Activated CD8-positive, alpha-beta memory T cell treated with anti-CD3 and anti-CD28 coated beads, Interleukin-2, amount 50 U/mL, for 24 hours (primary cell): Measurements from ENCODE around the gene POM121C.
A peak's percentile ranks its signal among the peaks of the same experiment; 100 is the strongest.
"Not testable (repeated sequence)": the region's sequence is repeated elsewhere in the genome, so short reads cannot be mapped to it uniquely, and the experiment has no call there.

Source experiments
- DNase-seq: peaks from one replicate; pipeline ENCODE4 v3.0.0-alpha.2; 2020; ENCODE audit errors: extremely low read depth

POM121C gene

DNA sequence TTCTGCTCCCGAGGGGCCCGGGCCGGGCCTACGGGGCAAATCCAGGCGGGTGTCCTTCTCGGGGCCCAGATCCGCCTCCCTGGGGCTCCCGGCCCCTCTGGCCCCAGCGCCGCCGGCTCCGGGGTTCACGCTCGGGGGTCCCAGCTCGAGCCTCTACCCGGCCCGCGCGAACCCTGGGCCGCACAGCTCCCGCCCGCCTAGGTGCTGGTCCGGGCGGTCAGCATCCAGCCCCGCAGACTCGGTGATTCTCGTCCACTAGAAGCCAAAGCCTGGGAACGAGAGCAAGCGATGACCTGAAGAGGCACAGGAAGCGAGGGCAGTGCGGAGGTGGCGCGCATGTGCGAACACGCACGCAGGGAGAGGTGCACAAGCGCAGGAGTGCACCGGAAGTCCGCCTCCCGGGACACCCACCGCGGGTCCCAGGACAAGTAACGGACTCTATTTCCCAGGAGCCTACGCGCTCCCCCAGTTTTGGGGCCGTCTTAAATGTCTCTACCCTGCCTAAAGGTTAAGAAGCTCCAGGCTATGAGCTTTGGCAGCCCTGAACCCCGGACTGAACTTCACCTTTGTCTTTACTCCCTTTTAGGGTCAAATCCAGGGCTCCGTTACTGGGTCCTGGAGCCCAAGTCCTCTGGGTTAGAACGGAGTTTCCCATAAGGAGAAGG lies at the start of gene POM121C:
TSS of gene POM121C (minus strand) at position 321 of the 665 bp plus-strand sequence. CDS start 44,803 bp downstream, outside the sequence.
- DNase-seq = peak; percentile 78

DNA sequence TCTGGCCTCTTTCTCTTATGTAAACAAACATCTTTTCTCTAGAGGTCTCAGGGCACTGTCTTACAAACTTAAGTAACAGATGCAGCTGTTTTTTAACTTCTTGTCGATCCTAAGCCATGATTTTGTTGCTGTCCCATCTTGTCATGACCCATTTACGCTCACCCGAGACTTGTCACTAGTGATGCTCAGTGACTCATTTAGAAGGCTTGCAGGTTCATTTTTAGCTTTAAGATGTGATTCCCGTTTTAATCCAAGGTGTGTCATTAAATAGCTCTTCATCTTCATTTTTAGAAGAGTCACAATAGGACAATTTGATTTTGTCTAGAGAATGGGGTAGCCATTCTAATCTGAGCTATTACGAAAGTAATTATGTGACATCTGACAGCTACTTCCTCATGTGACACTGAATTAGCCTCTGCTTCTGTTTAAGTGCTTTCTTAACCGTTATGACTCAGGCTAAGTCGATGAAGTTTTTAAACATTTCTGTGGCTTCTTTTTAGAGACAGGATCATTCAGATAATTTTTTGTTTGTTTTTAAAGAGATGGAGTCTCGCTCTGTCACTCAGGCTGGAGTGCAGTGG lies 48.7 kb upstream of the POM121C start:
- no peak for DNase-seq

DNA sequence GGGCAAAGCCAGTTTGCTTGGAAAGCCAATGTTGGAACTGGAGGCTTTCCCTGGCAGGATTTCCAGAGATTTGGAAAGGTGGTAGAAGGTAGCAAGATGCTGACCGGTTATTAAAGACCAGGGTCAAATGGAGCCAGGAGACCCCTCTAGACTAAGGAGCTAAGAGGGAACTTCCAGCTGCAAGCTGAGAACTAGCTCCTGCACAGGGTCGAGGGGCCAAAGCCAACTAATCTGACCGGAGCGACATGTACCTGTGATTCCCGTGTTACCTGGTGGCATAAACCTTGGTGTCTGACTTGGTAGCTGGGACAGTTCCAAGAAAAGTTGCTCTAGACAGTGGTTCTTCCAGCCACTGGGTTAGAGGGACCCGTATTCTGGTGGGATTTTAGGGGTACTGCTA lies 47.8 kb upstream of the POM121C start:
- DNase-seq = no peak

DNA sequence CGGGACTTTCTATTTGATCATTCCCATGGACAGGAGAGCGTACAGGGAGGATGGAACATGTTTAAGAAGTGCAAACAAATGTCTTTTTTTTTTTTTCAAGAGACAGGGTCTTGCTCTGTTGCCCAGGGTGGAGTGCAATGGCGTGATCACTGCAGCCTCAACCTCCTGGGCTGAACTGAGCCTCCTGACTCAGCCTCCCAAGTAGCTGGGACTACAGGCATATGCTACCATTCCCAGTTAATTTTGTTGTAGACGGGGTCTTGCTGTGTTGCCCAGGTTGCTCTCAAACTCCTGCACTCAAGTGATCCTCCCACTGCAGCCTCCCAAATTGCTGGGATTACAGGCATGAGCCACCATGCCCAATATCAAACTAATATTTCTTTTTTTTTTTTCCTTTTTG lies 46.5 kb upstream of the POM121C start:
- DNase-seq = no peak

DNA sequence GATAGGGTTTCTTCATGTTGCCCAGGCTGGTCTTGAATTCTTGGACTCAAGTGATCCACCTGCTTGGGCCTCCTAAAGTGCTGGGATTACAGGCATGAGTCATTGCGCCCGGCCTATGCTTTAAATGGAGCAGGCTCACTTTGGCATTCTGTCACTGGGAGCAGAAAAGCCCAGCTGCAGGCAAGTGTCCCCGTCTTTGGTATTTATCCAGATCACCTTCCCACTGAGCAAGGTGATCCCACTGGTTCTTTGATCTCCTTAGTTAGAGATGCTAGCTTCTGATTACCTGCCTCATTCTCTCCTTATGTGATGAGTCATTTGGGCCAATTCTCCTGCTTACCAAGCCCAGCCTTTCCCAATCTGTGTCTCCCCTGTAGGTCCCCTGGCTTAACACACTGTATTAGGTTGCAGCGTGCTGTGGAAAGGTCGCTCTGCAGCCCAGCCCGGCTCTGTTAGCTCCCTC lies 45.3 kb upstream of the POM121C start:
- DNase-seq = no peak

DNA sequence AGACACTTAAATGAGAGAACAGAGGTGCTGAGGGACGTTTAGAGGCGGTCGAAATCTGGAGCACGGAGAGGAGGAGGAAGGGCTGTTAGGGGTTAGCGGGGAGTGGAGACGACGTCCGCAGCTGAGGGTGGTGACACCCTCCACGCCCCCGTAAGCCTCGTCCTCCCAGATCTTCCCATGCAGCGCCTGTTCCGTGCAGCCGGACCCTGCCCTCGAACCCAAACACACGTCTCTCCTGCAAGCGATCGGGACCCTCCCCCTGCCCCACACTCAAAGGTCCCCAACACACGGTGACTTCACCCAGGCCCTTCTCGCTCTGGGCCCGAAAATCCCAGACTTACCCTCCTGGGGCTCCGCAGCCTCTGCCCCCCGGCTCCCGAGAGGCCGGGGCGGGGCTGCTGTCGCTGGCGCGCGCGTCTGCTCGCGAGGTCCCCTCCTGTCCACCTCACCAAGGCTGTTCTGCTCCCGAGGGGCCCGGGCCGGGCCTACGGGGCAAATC lies 41.2 kb upstream of the POM121C start:
- not testable (repeated sequence) for DNase-seq

DNA sequence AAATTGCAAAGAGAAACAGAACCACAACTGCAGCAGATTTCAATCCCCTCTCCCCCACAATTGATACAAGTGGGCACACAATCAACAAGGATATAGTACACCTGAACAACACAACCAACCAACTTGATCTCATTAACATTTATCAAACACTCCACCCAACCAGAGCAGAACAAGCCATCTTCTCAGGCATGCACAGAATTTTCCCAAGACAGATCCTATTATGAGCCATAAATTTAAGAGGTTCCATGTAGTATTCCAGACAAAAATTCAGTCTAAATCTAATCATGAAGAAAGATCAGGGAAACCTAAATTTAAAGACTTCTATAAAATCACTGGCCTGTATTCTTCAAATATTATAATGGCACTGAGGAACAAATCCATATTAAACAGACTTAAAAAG lies 35.6 kb upstream of the POM121C start:
- not testable (repeated sequence) for DNase-seq

DNA sequence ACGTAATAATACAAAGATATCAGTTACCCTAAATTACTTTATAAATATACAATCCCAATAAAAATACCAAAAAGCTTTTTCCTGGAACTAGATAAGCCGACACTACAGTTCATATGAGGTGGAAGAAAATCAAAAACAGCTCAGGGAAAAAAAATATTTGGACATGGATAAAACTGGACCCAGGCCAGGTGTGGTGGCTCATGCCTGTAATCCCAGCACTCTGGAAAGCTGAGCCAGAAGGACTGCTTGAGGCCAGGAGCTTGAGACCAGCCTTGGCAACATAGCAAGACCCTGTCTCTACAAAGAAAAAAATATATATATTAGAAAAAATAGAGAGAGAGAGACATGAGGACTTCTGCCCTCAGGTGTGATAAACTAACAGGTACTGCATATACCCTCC lies 32.7 kb upstream of the POM121C start:
- DNase-seq = not testable (repeated sequence)

DNA sequence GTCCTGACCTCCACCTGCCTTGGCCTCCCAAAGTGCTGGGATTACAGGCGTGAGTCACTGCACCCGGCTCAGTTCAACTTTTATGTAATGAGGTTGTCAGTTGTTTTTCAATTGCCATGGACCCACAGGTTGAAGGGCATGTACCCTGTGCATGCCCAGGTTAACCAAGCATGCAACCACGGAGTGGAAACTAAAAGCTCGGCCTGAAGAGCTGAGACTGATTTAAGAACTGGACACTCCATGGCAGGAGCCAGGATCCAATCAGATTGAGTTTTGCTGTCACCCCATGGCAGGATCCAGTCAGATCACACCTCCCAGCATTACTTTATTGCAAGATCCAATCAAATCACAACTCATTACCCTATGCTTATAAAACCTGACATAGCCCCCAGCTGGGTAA lies 22.9 kb upstream of the POM121C start:
- DNase-seq = not testable (repeated sequence)

DNA sequence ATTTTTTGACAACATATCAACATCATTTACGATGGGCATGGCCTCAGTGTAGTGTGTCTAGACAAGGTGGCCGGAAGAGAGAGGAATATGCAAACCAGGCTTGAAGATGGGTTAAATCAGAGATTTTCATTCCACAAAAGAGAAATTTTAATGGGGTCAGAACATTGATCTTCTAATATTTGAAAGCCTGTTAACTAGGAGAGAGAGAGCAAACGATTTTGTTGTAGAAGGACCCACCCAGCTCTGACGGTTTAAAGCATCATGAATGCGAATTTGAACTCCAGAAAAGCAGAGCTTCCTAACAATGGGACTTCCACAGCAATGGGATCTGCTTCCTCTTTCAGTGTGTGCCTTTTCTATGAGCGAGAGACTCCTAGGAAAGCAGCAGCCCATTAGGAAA lies 5.9 kb upstream of the POM121C start, which contains the start of gene SPDYE5:
TSS of gene SPDYE5 (plus strand) at position 301 of the 400 bp plus-strand sequence. CDS start 1,728 bp downstream, outside the sequence.
- not testable (repeated sequence) for DNase-seq

DNA sequence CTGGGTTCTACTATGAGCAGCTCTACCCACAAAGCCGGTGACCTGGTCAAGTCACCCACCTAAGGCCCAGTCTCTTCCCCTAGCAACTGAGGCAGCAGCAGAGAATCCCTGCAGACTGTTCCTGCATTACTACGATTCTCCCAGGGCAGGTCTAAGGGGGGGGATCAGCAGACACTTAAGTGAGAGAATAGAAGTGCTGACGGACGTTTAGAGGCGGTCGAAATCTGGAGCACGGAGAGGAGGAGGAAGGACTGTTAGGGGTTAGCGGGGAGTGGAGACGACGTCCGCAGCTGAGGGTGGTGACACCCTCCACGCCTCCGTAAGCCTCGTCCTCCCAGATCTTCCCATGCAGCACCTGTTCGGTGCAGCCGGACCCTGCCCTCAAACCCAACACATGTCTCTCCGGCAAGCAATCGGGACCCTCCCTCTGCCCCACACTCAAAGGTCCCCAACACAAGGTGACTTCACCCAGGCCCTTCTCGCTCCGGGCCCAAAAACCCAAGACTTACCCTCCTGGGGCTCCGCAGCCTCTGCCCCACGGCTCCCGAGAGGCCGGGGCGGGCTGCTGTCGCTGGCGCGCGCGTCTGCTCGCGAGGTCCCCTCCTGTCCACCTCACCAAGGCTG lies 632 bp downstream of the POM121C start:
- not testable (repeated sequence) for DNase-seq

DNA sequence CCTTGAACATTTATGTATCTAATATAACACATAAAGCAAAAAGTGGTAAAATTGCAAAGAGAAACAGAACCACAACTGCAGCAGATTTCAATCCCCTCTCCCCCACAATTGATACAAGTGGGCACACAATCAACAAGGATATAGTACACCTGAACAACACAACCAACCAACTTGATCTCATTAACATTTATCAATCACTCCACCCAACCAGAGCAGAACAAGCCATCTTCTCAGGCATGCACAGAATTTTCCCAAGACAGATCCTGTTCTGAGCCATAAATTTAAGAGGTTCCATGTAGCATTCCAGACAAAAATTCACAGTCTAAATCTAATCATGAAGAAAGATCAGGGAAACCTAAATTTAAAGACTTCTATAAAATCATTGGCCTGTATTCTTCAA lies 5.8 kb downstream of the POM121C start:
- not testable (repeated sequence) for DNase-seq

DNA sequence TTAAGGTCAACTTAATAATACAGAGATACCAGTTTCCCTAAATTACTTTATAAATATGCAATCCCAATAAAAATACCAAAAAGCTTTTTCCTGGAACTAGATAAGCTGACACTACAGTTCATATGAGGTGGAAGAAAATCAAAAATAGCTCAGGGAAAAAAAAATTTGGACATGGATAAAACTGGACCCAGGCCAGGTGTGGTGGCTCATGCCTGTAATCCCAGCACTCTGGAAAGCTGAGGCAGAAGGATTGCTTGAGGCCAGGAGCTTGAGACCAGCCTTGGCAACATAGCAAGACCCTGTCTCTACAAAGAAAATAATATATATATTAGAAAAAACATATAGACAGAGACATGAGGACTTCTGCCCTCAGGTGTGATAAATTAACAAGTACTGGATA lies 8.6 kb downstream of the POM121C start:
- DNase-seq = not testable (repeated sequence)

DNA sequence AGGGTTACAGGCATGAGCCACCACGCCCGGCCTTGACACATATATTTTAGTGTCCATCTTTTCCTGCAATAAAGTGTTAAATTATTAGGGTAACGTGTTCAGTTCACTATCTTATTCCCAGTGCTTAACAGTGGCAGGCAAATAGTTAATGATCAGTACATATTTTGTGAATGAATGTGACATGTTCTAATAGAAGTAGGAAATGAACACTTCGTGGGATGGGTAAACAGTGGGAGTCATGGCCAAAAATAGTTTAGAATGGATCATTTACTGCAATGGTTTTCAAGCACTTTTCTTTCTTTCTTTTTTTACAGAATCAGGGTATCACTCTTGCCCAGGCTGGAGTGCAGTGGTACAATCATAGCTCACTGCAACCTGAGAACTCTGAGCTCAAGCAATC lies 15.9 kb downstream of the POM121C start:
- DNase-seq = not testable (repeated sequence)

DNA sequence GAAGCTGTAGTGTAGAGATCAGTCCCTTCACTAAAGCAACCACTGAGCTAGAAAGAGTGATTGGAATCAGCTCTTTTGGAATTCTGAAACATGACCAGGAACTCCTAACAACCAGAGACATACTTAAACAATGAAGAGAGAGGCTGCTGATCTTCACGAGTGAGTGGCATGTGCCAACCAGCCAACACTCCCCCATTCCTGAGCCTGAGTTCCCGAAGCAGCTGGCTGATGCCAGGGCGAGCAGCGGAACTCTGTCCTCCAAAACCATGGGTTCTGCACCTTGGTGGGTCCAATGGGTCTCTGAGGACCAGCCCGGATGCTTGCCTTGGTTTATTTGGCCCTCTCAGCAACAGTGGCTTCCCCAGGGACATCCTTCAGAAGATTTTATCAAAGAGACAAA lies 25.6 kb downstream of the POM121C start:
- DNase-seq = not testable (repeated sequence)

DNA sequence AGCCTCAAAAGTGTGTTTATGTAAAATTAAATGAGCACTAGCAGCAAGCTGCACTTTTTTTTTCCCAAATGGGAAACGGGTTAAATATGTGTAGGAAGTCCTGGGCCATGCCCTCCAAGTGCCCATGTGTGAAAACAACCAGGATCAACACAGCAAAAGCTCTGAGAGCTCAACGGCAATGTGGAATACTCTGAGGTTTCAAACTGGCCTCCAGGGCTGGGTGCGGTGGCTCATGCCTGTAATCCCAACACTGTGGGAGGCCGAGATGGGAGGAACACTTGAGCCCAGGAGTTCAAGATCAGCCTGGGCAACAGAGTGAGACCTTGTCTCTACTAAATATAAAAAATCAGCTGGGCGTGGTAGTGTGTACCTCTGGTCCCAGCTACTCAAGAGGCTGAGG lies 28.1 kb downstream of the POM121C start:
- not testable (repeated sequence) for DNase-seq

DNA sequence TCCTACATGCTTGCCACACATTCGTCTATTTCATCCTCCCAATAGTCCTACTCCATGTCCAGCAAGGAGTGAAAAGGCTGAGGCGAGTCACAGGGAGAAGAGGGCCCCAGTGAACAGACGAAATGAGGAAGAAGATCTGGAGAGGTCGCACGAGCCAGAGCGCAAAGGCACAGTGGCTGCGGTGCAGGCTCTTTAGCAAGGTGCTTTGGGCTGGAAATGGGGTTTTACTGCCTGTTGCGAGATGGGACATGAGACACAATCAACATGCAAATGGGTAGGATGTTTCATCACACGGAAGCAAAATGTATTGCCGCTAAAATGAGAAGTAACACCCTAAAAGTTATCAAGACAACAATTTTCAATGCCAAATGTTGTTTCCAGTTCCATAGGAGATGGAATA lies 29.7 kb downstream of the POM121C start:
- DNase-seq = not testable (repeated sequence)

DNA sequence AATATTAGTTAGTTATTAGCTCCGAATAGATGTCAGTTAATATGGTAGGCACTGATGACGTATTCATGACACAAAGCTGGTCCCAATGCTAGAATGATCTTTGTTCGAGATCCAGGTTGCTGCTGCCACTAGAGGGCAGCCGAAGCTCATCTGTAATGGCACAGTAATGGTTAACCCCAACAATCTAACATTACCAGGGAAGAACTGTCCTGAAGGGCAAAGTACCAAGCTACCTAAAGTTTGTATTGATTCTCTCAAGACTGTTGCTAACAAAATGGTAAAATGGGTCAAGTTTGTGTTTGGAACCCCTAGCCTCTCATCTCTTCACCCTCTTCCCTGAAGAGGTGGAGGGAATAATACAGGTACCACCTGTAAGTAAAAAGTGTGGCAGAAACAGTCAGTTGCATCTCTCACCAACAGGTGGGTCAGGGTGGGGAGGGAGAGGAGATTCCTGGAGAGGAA lies 33.6 kb downstream of the POM121C start:
- not testable (repeated sequence) for DNase-seq

DNA sequence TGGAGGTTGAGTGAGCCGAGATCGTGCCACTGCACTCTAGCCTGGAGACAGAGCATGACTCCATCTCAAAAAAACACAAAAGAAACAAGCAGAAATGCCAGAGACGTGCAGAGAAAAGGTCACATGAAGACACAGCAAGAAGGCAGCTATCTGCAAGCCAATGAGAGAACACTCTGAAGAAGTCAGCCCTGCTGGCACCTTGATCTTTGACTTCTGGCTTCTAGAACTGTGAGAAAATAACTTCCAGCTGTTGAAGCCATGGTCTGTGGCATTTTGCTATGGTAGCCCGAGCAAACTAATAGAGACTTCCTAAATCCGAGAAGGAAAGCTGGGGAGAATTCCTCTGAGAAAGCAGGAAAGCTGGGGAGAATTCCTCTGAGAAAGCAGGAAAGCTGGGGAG lies 36.2 kb downstream of the POM121C start:
- DNase-seq = not testable (repeated sequence)

DNA sequence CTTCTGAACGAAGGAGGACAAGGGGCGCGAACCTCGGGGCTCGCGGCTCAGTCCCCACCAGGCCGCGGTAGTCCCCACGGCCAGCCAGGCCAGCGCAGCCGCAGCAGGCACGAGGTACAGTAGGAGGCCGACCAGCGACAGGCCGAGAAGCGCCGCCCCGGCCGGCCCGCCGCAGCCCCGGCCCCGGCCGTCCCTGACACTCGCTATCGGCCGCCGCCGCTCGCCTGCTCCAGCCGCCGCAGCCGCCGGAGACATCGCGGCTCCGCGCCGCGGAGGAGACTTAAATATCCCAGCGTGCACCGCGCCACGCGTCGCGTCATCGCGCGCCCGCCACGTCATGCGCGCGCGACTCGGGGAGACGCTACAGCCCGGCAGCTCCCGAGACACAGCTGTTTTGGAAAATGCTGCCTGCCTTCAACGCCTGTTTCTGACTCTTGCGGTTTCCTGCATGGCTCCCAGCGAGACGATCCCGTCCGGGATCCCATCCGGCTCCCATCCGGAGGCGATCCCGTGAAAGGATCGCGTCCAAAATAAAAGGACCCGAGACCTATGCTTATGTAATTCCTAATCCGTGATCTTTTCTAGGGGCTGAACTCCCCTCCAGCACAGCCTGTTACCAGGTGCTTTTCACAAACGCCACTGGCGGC lies 43.5 kb downstream of the POM121C start:
- not testable (repeated sequence) for DNase-seq

DNA sequence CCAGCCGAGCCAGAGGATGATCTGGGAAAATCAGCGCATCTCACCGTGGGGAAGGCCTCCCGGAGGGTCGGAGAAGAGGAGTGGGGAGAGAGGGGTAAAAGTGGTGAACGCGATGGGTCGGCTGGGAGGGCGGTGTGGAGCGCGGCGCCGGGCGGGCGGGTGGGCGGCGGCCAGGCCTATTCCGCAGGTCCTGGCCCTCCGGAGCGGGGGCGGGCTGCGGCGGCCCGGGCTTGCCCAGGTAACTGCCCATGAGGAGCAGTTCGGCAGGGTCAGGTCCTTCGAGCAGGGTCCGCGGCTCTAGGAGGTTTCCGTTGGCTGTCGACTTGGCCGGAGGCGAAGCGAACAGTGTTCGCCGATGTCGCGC lies 44.0 kb downstream of the POM121C start:
- not testable (repeated sequence) for DNase-seq

DNA sequence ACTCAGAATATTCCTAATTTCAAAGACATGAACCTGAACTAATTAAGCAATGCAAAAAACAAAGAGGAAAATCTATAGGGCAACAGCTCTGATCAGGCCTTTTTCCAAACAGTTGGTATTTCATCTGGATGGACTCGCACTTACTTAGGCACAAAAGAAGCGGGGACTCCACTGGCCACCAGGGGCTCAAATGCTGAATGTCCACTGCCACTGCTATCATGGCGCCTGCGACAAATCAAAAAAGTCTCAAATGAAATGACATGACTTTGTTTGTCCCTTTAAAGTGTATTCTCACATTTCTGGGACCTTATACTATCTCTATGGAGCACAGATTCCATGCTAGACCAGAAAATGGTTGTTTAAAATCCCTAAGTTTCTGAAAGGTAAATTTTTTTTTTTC lies 47.1 kb downstream of the POM121C start:
- not testable (repeated sequence) for DNase-seq
